Stimulated activated CD8-positive, alpha-beta memory T cell treated with anti-CD3 and anti-CD28 coated beads, Interleukin-7, amount 100 ng/mL, for 24 hours (primary cell): Measurements from ENCODE around the gene CAMTA1.
"Not testable (repeated sequence)": the region's sequence is repeated elsewhere in the genome, so short reads cannot be mapped to it uniquely, and the experiment has no call there.

Experiments
- DNase-seq: peaks from one replicate; pipeline ENCODE4 v3.0.0-alpha.2; 2020; ENCODE audit warnings: low read depth

CAMTA1 gene

GRCh38 chr1:7679159-7679872, 894.1 kb downstream of the CAMTA1 start:
- no peak for DNase-seq

GRCh38 chr1:7679873-7680206, 894.6 kb downstream of the CAMTA1 start:
- DNase-seq = no peak

GRCh38 chr1:7680207-7680954, 895.1 kb downstream of the CAMTA1 start:
- DNase-seq = no peak

GRCh38 chr1:7680955-7681268, 895.7 kb downstream of the CAMTA1 start:
- DNase-seq = no peak

- no peak for DNase-seq
Measured at GRCh38 chr1:7681401-7681800, 896.1 kb downstream of the CAMTA1 start.

- no peak for DNase-seq
Measured at GRCh38 chr1:7683521-7683920, 898.3 kb downstream of the CAMTA1 start.

GRCh38 chr1:7684132-7684531, 898.9 kb downstream of the CAMTA1 start:
- no peak for DNase-seq

GRCh38 chr1:7684861-7685635, 899.8 kb downstream of the CAMTA1 start:
- no peak for DNase-seq

GRCh38 chr1:7686301-7686850, 901.1 kb downstream of the CAMTA1 start:
- no peak for DNase-seq

GRCh38 chr1:7687411-7687810, 902.2 kb downstream of the CAMTA1 start:
- DNase-seq = no peak

- no peak for DNase-seq
Measured at GRCh38 chr1:7688659-7689058, 903.4 kb downstream of the CAMTA1 start.

- not testable (repeated sequence) for DNase-seq
Measured at GRCh38 chr1:7689307-7689706, 904.1 kb downstream of the CAMTA1 start.

- DNase-seq = no peak
Measured at GRCh38 chr1:7690076-7690475, 904.8 kb downstream of the CAMTA1 start.

GRCh38 chr1:7690496-7691182, 905.4 kb downstream of the CAMTA1 start:
- no peak for DNase-seq

- DNase-seq = no peak
Measured at GRCh38 chr1:7691576-7691975, 906.3 kb downstream of the CAMTA1 start.

GRCh38 chr1:7692005-7692404, 906.8 kb downstream of the CAMTA1 start:
- DNase-seq = no peak

- not testable (repeated sequence) for DNase-seq
Measured at GRCh38 chr1:7693037-7693436, 907.8 kb downstream of the CAMTA1 start.

- no peak for DNase-seq
Measured at GRCh38 chr1:7693662-7694061, 908.4 kb downstream of the CAMTA1 start.

GRCh38 chr1:7694600-7695496, 909.6 kb downstream of the CAMTA1 start:
- DNase-seq = no peak

- no peak for DNase-seq
Measured at GRCh38 chr1:7695497-7696117, 910.4 kb downstream of the CAMTA1 start.

- no peak for DNase-seq
Measured at GRCh38 chr1:7698641-7699040, 913.4 kb downstream of the CAMTA1 start.
